HG02870 (cell line): ENCODE results near the gene CRADD.
"Not testable (repeated sequence)": the region's sequence is repeated elsewhere in the genome, so short reads cannot be mapped to it uniquely, and the experiment has no call there.

ENCODE experiments used
- ATAC-seq: cut with Tn5 transposase; IDR thresholded peaks from one replicate; pipeline ENCODE4 v1.9.1; 2021; ENCODE audit warnings: mild to moderate bottlenecking, moderate library complexity; ENCODE audit not compliant: unreplicated experiment

The CRADD gene

DNA sequence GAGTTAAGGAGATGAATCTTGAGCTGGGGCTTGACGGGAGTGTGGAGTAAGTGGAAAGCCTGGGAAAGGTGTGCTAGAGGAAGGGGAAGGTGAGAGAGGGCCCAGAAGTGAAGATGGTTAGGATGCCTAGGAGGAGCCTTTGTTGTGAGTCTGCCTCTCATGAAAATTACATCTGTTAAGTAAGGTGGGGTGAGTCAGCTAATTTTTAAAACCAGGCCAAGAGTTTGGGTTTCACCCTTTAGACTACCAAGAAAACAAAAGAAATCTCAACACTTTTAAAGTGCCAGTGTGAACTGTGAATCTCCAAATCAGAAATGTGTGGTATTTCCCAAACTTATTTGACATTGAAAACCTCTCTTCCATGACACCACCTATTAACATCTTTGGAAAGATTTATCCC lies 185.2 kb downstream of the CRADD start:
- ATAC-seq, result no peak

GRCh38 chr12:93865751-93866150 lies 188.6 kb downstream of the CRADD start:
- no peak for ATAC-seq

GRCh38 chr12:93868771-93869170 lies 191.6 kb downstream of the CRADD start:
- ATAC-seq, result no peak

DNA sequence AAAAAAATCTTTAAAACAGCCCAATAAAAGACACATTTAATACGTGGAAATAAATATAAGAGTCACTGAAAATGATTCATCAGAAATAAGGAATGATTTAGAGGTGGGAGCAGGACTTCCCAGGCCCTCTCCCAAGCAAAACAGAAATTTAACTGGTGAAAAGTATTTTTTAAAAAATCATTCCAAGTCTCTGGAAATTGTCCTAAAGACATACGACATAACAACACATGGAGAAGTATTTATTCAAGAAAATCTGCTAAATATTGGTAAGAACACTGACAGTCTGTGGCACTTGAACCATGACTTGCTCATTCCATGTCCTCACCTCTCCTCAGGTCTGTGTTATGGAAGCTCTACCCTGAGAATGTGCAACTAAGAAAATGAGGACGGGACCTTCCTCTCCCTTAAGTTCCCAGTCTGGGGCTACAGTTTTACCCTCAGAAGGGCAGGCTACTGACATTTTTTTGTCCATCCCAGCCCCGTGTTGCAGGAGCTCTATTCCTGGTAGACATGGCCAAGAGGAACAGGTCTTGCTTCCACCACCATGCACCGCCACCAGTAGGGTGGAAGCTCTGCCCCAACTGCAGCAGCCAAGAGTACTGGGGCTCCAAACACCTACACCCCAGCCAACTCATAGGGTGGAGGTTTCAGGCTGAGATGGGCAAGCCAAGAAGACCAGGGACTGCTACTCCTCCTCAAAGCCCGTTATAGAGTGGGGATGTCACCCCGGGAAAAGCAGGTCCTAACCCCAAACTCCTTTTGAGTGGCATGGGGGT lies 193.0 kb downstream of the CRADD start:
- ATAC-seq, result no peak

DNA sequence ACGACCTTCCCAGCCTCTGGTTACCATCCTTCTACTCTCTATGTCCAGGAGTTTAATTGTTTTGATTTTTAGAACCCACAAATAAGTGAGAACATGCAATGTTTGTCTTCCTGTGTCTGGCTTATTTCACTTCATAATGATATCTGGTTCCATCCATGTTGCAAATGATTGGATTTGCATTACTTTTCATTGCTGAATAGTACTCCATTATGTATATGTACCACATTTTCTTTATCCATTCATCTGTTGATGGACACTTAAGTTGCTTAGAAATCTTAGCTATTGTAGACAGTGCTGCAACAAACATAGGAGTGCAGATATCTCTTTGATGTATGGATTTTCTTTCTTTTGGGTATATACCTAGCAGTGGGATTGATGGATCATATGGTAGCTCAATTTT lies 194.4 kb downstream of the CRADD start:
- ATAC-seq, result not testable (repeated sequence)

DNA sequence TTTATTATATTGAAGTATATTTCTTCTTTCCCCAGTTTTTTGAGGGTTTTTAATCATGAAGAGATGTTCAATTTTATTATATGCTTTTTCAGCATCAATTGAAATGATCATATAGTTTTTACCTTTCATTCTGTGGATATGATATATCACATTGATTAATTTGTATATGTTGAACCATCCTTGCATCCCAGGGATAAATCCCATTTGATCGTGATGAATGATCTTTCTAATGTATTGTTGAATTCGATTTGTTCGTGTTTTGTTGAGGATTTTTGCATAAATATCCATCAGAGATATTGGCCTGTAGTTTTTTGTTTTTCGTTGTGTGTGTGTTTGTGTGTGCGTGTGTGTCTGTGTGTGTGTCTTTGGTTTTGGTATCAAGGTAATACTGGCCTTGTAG lies 196.4 kb downstream of the CRADD start:
- no peak for ATAC-seq

DNA sequence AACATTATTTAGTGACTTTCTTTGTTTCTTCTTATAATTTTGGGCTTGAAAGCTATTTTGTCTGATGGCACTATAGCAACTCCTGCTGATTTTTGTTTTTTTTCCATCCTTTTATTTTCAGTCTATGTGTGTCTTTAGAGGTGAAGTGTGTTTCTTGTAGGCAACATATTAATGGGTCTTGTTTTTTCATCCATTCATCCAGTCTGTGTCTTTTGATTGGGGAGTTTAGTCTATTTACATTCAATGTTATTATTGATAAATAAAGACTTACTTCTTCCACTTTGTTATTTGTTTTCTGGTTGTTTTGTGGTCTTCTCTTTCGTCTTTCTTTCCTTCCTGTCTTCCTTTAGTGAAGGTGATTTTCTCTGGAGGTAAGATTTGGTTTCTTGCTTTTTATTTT lies 198.0 kb downstream of the CRADD start:
- ATAC-seq, result no peak

- ATAC-seq, result no peak
These were observed 199.2 kb downstream of the CRADD start for GRCh38 chr12:93876360-93876759.

GRCh38 chr12:93877446-93877845 lies 200.3 kb downstream of the CRADD start:
- no peak for ATAC-seq

DNA sequence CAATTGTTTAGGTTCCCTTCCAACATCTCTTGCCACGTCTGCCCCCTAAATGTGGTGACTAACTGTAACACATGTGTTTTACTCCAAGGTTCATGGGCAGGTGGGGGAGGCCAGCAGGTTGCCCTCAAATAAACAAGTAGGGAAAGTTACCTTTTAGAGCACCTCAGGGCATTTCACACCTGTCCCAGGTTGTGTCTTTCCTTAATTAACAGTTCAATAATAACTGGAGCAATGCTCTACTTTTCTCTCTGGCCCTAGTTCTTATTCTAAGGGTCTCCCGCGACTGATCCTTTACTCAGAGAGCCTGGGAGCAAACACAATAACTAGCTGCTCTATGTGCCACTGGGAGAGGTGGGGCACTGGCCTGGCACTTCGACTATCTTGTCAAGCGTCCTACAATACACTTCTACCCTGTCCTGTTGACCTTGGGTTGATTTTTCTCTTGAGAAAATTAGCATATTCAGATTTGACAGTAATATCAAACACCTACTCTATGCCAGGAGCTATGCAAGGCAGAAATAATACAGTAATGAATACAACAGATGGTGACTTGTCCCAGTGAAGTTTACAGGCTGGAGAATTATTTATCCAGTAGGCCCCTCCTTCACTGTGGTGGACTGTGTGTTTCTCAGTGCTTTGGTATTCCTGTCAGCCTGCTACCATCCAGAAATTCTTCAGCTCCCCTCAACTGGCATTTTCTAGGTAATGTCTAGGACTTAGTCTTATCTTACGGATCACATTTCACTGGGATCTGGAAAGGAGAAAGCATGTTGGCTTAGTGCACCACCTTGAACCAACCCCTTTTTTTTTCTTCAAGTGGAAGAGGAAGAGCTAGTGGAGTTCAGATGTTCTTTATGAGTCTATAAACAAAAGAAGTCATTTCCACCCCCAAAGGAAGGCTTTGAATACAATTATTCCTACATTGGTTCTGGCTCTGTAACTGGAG lies 202.6 kb downstream of the CRADD start:
- ATAC-seq, result no peak

- no peak for ATAC-seq
These were observed 203.8 kb downstream of the CRADD start for GRCh38 chr12:93880853-93881522.

DNA sequence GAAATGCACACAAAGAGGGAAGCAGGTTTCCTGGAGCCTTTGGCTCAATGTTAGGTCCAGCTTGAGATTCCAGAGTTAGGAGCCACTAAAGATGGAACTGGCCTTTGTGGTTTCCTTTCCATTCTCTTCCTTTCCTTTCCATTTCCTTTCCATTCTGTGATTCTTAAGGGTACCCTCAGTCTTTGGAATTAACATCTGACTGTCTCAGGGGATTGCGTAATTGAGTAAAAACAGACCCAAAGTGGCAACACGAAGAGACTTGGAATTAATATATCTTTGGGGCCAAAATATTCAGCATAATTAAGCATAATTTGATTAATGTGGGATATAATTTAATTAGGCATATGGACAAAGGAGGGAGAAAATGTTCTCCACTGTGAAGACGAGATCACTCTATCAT lies 205.6 kb downstream of the CRADD start:
- ATAC-seq, result no peak

GRCh38 chr12:93883436-93884154 lies 206.4 kb downstream of the CRADD start:
- ATAC-seq, result no peak

DNA sequence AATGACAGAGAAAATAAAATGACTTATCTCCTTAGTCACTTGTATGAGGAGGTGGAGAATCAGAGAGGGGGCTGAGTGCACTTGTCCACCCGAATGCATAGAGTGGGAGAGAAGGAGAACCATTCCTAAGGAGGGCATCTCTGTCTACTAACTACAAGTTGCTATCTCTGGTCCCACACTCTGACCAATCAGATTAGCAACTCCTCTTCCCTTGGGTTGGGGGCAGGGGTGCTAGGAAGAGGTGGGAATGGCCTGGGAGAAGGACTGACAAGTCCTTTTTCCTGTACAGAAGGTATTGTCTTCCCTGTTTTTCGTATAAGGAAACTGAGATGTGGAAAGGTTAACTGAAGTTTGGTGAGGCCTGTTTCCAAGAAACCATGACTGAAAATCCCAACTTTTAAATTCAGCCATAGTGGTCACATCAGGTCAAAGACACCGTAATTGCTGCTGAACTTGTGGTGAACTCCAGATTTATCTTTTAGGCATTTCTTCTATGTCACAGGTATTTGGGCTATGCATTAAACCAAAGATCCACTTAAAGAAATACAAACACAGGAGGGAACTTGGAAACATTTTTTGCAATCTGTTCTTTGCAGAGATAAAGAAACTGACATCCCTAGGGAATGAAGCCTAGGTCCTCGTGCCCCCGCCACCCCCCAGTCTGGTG lies 207.8 kb downstream of the CRADD start:
- no peak for ATAC-seq

DNA sequence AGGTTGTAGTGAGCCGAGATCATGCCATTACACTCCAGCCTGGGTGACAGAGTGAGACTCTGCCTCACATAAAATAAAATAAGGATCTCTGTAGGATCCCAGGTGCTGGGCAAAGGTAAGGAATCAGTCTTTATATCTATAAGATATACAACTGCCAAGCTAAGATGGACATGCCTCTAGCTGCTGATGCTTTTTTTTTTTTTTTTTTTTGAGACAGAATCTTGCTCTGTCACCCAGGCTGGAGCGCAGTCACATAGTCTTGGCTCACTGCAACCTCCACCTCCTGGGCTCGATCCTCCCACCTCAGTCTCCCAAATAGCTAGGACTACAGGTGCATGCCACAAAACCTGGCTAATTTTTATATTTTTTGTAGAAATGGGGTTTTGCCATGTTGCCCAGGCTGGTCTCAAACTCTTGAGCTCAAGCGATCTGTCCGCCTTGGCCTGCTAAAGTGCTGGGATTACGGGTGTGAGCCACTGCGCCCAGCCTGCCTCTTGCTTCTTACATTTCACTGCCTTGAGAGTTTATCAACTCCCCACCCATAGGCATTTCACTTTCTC lies 208.9 kb downstream of the CRADD start:
- not testable (repeated sequence) for ATAC-seq

DNA sequence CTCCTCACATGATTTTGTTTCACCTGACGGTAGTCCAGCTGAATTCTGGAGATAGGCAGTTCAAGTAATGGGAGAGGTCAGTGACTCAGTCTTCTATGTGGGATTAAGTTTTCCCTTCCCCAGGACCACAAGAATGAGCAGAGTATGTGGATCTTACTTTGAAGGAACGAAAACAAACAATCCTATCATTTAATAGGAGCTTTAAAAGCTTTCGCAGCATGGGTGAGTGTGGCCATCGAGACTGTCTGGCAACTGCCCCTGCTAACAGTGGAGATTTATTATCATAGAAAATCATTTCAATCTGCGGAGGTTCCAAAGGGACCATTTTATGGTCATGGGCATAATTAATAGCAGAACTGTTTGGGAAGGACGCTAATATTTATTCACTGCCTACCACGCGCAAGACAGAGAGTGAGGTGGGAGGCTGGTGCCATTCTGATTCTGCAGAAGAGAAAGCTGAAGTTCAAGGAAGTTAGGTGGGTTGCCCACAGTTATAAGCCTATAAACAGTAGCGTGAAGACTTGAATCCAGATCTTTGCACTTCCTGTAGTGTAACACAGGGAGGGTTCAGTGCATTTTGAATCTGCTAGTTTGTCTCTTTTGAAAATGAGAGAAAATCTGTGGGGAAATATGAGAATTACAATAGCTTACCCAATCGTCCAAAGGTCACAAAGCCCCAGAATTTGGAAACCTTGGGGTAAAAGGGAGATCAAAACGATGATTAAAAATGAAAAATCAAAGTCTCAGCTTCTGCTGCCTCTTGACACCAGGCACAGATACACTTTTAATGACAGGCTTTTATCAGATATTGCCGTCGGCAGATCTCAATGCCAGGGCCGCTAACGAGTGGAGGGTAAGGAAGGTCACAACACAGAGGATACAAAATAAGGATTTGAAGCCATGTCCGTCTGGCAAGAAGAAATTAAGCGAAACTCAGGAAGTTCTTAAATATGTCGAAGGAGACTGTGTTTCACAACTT lies 209.6 kb downstream of the CRADD start:
- no peak for ATAC-seq

- no peak for ATAC-seq
These were observed 211.8 kb downstream of the CRADD start for GRCh38 chr12:93888964-93889363.

DNA sequence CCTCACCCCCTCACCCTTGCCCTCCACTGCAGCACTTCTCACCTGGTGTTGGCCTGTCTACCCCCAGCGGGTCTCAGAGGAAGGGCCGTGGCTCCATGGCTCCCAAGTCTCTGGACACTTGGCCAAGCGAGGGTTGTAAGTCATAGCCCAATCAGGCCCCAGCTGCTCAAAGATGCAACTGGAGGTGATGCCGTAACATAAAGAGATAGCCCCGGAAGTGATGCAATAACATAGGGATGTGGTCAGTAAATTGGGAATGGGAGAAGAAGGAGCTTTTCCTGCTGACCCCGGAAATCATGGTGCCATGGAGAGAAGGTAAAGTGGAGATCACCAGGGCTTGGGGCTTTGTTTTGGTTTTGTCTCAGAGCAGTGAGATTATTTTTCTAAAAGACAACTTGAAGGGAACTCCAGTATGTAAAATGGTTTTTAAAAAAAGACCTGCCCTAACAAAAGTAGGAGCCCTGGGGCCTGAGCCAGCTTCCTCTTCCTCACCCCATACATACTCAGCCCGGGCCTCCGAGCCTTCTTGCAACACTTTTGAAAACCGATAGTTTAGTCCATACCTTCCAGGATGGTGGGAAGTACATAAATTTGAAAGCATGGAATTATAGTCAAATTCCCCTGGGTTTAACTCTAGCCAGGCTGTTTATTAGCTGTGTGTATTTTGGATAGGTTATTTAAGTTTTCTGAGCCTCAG lies 212.5 kb downstream of the CRADD start:
- no peak for ATAC-seq
